ENCODE data around the gene PDE8B.
"Not testable (repeated sequence)": the region's sequence is repeated elsewhere in the genome, so short reads cannot be mapped to it uniquely, and the experiment has no call there.

The PDE8B gene

DNA sequence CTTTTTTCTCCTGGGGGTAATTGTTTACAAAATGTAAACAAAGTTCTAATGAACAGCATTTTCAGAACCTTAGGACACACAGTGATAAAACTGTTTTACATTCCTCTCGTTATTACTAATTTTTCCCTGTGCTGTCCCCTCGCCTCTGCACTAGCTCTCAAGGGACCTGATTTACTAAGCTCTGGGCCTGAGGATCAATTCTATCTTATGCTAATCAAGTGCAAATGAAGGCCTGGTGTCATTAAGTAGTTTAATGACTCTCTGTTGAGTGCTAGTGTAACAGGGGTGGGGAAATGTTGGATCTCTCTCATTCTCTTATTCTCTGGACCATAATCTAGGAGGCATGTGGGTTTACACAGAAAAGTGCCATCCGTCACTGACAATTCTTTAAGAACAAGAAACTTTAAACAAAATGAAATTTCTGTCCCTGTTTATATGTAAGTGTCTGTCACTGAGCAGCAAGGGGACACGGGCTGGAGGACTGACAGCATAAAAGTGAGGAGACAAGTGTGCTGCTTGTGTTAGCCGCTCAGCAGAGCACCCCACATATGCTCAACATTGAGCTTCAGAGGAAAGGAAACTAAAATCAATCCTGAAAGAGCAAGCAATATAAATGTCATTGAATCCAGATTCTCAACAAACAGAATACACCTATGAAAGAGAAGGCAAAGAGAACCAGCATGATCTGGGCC lies 166.3 kb downstream of the PDE8B start:
- DNase-seq: no peak
- Histone ChIP-seq H3K4me2 (ENCODE audit: insufficient read depth, low read length) (no peak overlapping the region), H2AFZ (ENCODE audit: low read depth, low read length) (no peak overlapping the region), H3K4me1 (ENCODE audit: insufficient read depth, low read length) (no peaks in the 10 kb centered on the region), H3K27ac (ENCODE audit: low read length) (no peak overlapping the region), H4K20me1 (ENCODE audit: insufficient read depth, low read length) (no peaks in the 10 kb centered on the region), H3K27me3 (ENCODE audit: insufficient read depth, low read length, poor library complexity) (no peaks in the 10 kb centered on the region), H3K9me3 (ENCODE audit: insufficient read depth, low read length, severe bottlenecking) (no peaks in the 10 kb centered on the region), H3K36me3 (ENCODE audit: insufficient read depth, low read length) (no peaks in the 10 kb centered on the region), H3K4me3 (ENCODE audit: low read depth in 1 of 2, low read length in 2 of 2) (no peak overlapping the region), H3K79me2 (ENCODE audit: insufficient read depth, low read length) (no peaks in the 10 kb centered on the region), H3K9ac (ENCODE audit: low read depth, low read length) (no peak overlapping the region)
- TF ChIP-seq, protein P1, sequence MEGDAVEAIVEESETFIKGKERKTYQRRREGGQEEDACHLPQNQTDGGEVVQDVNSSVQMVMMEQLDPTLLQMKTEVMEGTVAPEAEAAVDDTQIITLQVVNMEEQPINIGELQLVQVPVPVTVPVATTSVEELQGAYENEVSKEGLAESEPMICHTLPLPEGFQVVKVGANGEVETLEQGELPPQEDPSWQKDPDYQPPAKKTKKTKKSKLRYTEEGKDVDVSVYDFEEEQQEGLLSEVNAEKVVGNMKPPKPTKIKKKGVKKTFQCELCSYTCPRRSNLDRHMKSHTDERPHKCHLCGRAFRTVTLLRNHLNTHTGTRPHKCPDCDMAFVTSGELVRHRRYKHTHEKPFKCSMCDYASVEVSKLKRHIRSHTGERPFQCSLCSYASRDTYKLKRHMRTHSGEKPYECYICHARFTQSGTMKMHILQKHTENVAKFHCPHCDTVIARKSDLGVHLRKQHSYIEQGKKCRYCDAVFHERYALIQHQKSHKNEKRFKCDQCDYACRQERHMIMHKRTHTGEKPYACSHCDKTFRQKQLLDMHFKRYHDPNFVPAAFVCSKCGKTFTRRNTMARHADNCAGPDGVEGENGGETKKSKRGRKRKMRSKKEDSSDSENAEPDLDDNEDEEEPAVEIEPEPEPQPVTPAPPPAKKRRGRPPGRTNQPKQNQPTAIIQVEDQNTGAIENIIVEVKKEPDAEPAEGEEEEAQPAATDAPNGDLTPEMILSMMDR (IDR thresholded peaks at IDR 0.05; ENCODE audit: borderline replicate concordance, extremely low read depth, low read length, poor library complexity, severe bottlenecking): no peak
- TF ChIP-seq EZH2 (IDR thresholded peaks at IDR 0.05; ENCODE audit: borderline replicate concordance, low read depth, low read length, severe bottlenecking): no peak
- no peak for ATAC-seq (ENCODE audit: insufficient read depth, low read depth)

DNA sequence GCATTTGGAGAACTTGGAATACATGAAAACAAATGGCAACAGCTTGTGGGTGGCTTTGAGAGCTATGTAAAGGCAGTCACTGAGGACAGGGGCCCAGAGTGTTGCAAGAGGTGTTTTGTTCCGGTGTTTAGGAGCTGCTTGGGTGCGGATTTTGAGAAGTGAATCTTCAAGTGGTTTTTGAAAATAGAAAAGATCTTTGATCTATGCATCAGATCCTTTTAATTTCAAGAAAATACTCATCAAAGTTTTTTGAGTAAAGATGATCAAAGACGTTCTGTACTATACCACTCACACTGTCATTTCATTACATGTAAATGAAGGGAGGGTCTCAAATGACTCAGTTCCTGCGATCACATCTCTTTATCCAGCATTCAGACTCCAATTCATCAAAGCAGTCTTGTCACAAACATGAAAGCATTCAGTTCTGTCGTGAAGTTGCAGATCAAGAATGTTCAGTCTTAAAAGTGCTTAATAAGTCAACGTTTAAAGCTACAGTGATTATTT lies 169.1 kb downstream of the PDE8B start:
- no peak for ATAC-seq (ENCODE audit: insufficient read depth, low read depth)
- no peak overlapping the region for H2AFZ ChIP-seq (ENCODE audit: low read depth, low read length)
- H3K79me2 ChIP-seq (ENCODE audit: insufficient read depth, low read length): no peaks in the 10 kb centered on the region
- H3K9ac ChIP-seq (ENCODE audit: low read depth, low read length): no peak overlapping the region
- H4K20me1 ChIP-seq (ENCODE audit: insufficient read depth, low read length): no peaks in the 10 kb centered on the region
- H3K4me1 ChIP-seq (ENCODE audit: insufficient read depth, low read length): no peaks in the 10 kb centered on the region
- no peaks in the 10 kb centered on the region for H3K9me3 ChIP-seq (ENCODE audit: insufficient read depth, low read length, severe bottlenecking)
- no peaks in the 10 kb centered on the region for H3K27me3 ChIP-seq (ENCODE audit: insufficient read depth, low read length, poor library complexity)
- H3K36me3 ChIP-seq (ENCODE audit: insufficient read depth, low read length): no peaks in the 10 kb centered on the region
- DNase-seq: no peak
- no peak overlapping the region for H3K4me2 ChIP-seq (ENCODE audit: insufficient read depth, low read length)
- no peak overlapping the region for H3K4me3 ChIP-seq (ENCODE audit: low read depth in 1 of 2, low read length in 2 of 2)
- no peak for TF ChIP-seq EZH2 (IDR thresholded peaks at IDR 0.05; ENCODE audit: borderline replicate concordance, low read depth, low read length, severe bottlenecking)
- H3K27ac ChIP-seq (ENCODE audit: low read length): no peak overlapping the region

DNA sequence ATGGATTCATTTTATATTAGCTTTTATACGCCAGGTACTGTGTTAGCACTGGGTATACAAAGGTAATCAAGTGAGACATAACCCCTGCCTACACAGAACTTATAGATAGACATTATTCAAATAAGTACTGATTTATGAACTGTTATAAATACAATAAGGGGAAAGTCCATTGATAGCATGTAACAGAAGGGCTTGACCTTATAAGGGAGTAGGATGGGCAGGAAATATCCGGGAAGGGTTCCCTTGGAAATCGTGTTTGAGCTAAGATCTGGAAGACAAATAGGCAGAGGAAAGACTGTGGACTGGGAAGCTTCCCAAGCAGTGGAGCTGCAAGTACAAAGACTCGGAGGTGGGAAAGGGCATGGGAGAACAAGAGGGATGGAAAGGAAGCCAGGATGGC lies 170.2 kb downstream of the PDE8B start:
- DNase-seq: no peak
- Histone ChIP-seq H3K9ac (ENCODE audit: low read depth, low read length) (no peak overlapping the region), H4K20me1 (ENCODE audit: insufficient read depth, low read length) (no peaks in the 10 kb centered on the region), H3K27ac (ENCODE audit: low read length) (no peak overlapping the region), H3K79me2 (ENCODE audit: insufficient read depth, low read length) (no peaks in the 10 kb centered on the region), H3K36me3 (ENCODE audit: insufficient read depth, low read length) (no peaks in the 10 kb centered on the region), H3K4me2 (ENCODE audit: insufficient read depth, low read length) (no peak overlapping the region), H3K9me3 (ENCODE audit: insufficient read depth, low read length, severe bottlenecking) (no peaks in the 10 kb centered on the region), H3K4me3 (ENCODE audit: low read depth in 1 of 2, low read length in 2 of 2) (no peak overlapping the region), H3K27me3 (ENCODE audit: insufficient read depth, low read length, poor library complexity) (no peaks in the 10 kb centered on the region), H3K4me1 (ENCODE audit: insufficient read depth, low read length) (no peaks in the 10 kb centered on the region), H2AFZ (ENCODE audit: low read depth, low read length) (no peak overlapping the region)
- TF ChIP-seq EZH2 (IDR thresholded peaks at IDR 0.05; ENCODE audit: borderline replicate concordance, low read depth, low read length, severe bottlenecking): no peak
- TF ChIP-seq, protein P1 (IDR thresholded peaks at IDR 0.05; ENCODE audit: borderline replicate concordance, extremely low read depth, low read length, poor library complexity, severe bottlenecking): no peak
- no peak for ATAC-seq (ENCODE audit: insufficient read depth, low read depth)

DNA sequence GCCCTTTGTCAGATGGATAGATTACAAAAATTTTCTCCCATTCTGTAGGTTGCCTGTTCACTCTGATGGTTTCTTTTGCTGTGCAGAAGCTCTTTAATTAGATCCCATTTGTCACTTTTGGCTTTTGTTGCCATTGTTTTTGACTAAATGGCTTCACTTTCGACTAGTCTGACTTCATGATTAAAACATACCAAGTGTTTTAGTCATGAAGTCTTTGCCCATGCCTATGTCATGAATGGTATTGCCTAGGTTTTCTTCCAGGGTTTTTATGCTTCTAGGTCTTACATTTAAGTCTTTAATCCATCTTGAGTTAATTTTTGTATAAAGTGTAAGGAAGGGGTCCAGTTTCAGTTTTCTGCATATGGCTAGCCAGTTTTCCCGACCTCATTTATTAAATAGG lies 172.9 kb downstream of the PDE8B start:
- not testable (repeated sequence) for H4K20me1 ChIP-seq (ENCODE audit: insufficient read depth, low read length); H3K79me2 ChIP-seq (ENCODE audit: insufficient read depth, low read length); H3K9me3 ChIP-seq (ENCODE audit: insufficient read depth, low read length, severe bottlenecking); DNase-seq; H3K4me2 ChIP-seq (ENCODE audit: insufficient read depth, low read length); ATAC-seq (ENCODE audit: insufficient read depth, low read depth); H3K27ac ChIP-seq (ENCODE audit: low read length); H3K36me3 ChIP-seq (ENCODE audit: insufficient read depth, low read length); H3K4me1 ChIP-seq (ENCODE audit: insufficient read depth, low read length); H2AFZ ChIP-seq (ENCODE audit: low read depth, low read length); H3K9ac ChIP-seq (ENCODE audit: low read depth, low read length); H3K4me3 ChIP-seq (ENCODE audit: low read depth in 1 of 2, low read length in 2 of 2); H3K27me3 ChIP-seq (ENCODE audit: insufficient read depth, low read length, poor library complexity)

DNA sequence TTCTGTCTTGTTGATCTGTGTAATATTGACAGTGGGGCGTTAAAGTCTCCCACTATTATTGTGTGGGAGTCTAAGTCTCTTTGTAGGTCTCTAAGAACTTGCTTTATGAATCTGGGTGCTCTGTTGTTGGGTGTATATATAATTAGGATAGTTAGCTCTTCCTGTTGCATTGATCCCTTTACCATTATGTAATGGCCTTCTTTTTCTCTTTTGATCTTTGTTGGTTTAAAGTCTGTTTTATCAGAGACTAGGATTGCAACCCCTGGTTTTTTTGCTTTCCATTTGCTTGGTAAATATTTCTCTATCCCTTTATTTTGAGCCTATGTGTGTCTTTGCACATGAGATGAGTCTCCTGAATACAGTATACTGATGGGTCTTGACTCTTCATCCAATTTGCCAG lies 175.9 kb downstream of the PDE8B start:
- not testable (repeated sequence) for DNase-seq; H3K36me3 ChIP-seq (ENCODE audit: insufficient read depth, low read length); H4K20me1 ChIP-seq (ENCODE audit: insufficient read depth, low read length); H3K4me1 ChIP-seq (ENCODE audit: insufficient read depth, low read length); H3K27me3 ChIP-seq (ENCODE audit: insufficient read depth, low read length, poor library complexity); H3K4me3 ChIP-seq (ENCODE audit: low read depth in 1 of 2, low read length in 2 of 2); H3K27ac ChIP-seq (ENCODE audit: low read length); H3K9ac ChIP-seq (ENCODE audit: low read depth, low read length); H3K4me2 ChIP-seq (ENCODE audit: insufficient read depth, low read length); ATAC-seq (ENCODE audit: insufficient read depth, low read depth); H2AFZ ChIP-seq (ENCODE audit: low read depth, low read length); H3K79me2 ChIP-seq (ENCODE audit: insufficient read depth, low read length); H3K9me3 ChIP-seq (ENCODE audit: insufficient read depth, low read length, severe bottlenecking)
